NCI-H1048 (cell line): ENCODE measurements around the gene LTF.

Experiments
- DNase-seq: peaks from one replicate; lab custom pipeline; 2025; lab: John Stamatoyannopoulos, UW

Gene LTF

GRCh38 chr3:46490338-46491084, 25.8 kb upstream of the LTF start:
- DNase-seq = no peak

- DNase-seq = no peak
Observed at GRCh38 chr3:46489875-46490274, 25.2 kb upstream of the LTF start.

- no peak for DNase-seq
Observed at GRCh38 chr3:46489381-46489780, 24.7 kb upstream of the LTF start.

GRCh38 chr3:46488735-46489361, 24.1 kb upstream of the LTF start:
- DNase-seq = peak; percentile 71

- no peak for DNase-seq
Observed at GRCh38 chr3:46485779-46486175, 21.1 kb upstream of the LTF start.

- no peak for DNase-seq
Observed at GRCh38 chr3:46484911-46485778, 20.4 kb upstream of the LTF start.

- DNase-seq = no peak
Observed at GRCh38 chr3:46484388-46484787, 19.7 kb upstream of the LTF start.

- DNase-seq = no peak
Observed at GRCh38 chr3:46483825-46484224, 19.1 kb upstream of the LTF start.

GRCh38 chr3:46482632-46483350, 18.1 kb upstream of the LTF start:
- no peak for DNase-seq

GRCh38 chr3:46481636-46482035, 16.9 kb upstream of the LTF start:
- DNase-seq = no peak

GRCh38 chr3:46480491-46481195, 15.9 kb upstream of the LTF start:
- DNase-seq = no peak

- no peak for DNase-seq
Observed at GRCh38 chr3:46479696-46480095, 15.0 kb upstream of the LTF start.

- DNase-seq = no peak
Observed at GRCh38 chr3:46479021-46479420, 14.3 kb upstream of the LTF start.

- DNase-seq = no peak
Observed at GRCh38 chr3:46478341-46478740, 13.6 kb upstream of the LTF start.

GRCh38 chr3:46477756-46478155, 13.1 kb upstream of the LTF start:
- no peak for DNase-seq

- no peak for DNase-seq
Observed at GRCh38 chr3:46477145-46477544, 12.4 kb upstream of the LTF start.

GRCh38 chr3:46472736-46473135, 8.0 kb upstream of the LTF start:
- DNase-seq = no peak

- no peak for DNase-seq
Observed at GRCh38 chr3:46471371-46471914, 6.7 kb upstream of the LTF start.

- DNase-seq = no peak
Observed at GRCh38 chr3:46470831-46471230, 6.1 kb upstream of the LTF start.

- no peak for DNase-seq
Observed at GRCh38 chr3:46469680-46470357, 5.1 kb upstream of the LTF start.
